ENCODE measurements around the gene IL1RL1. TPM values are rescaled to one million over a fixed set of nuclear protein-coding genes. Genes with fewer than 3 reads are reported as not detected.
A peak's percentile ranks its signal among the peaks of the same experiment; 100 is the strongest.
"Not testable (repeated sequence)": the region's sequence is repeated elsewhere in the genome, so short reads cannot be mapped to it uniquely, and the experiment has no call there.

IL1RL1 gene
- total RNA-seq, 2 donors from 2014 or later: 36.3 to 57.7 TPM

- no peak for DNase-seq (ENCODE audit: low spot score)
- Mint-ChIP-seq H3K27me3 (peaks cover 3 to 15% of the 10 kb centered on the region in 2 donors), H3K27ac (peak overlapping the region; percentile 87 to 96), H3K4me3 (peak overlapping the region; percentile 61), H3K4me1 (ENCODE audit: low read depth in 2 of 2) (peaks cover 60 to 79% of the 10 kb centered on the region in 2 donors), H3K9me3 (no peaks in the 10 kb centered on the region), H3K36me3 (peaks cover 16% of the 10 kb centered on the region)
- no peak for ATAC-seq
Observed at GRCh38 chr2:102302458-102302857, 8.9 kb upstream of the IL1RL1 start.

- Mint-ChIP-seq H3K36me3 (peaks cover 16% of the 10 kb centered on the region), H3K27ac (peak overlapping the region in 1 of 2 donors; percentile 92), H3K27me3 (peaks cover 3 to 15% of the 10 kb centered on the region in 2 donors), H3K4me1 (ENCODE audit: low read depth in 2 of 2) (peaks cover 59 to 72% of the 10 kb centered on the region in 2 donors), H3K9me3 (no peaks in the 10 kb centered on the region), H3K4me3 (no peak overlapping the region)
- no peak for DNase-seq (ENCODE audit: low spot score)
- no peak for ATAC-seq
Observed at GRCh38 chr2:102303589-102303988, 7.8 kb upstream of the IL1RL1 start.

- Mint-ChIP-seq H3K27me3 (peaks cover 3 to 15% of the 10 kb centered on the region in 2 donors), H3K27ac (peak overlapping the region; percentile 85 to 92), H3K4me1 (ENCODE audit: low read depth in 2 of 2) (peaks cover 52 to 66% of the 10 kb centered on the region in 2 donors), H3K4me3 (peak overlapping the region; percentile 72), H3K36me3 (peaks cover 16% of the 10 kb centered on the region), H3K9me3 (no peaks in the 10 kb centered on the region)
- DNase-seq (ENCODE audit: low spot score) (no peak), ATAC-seq (no peak)
Observed at GRCh38 chr2:102304268-102304667, 7.1 kb upstream of the IL1RL1 start.

GRCh38 chr2:102304711-102305611 is 6.4 kb upstream of the IL1RL1 start:
- peaks cover 56 to 66% of the 10 kb centered on the region in 2 donors for H3K4me1 Mint-ChIP-seq (ENCODE audit: low read depth in 2 of 2)
- H3K27me3 Mint-ChIP-seq: peaks cover 3 to 15% of the 10 kb centered on the region in 2 donors
- peak overlapping the region; percentile 72 for H3K4me3 Mint-ChIP-seq
- DNase-seq (ENCODE audit: low spot score) (no peak), ATAC-seq (no peak)
- H3K9me3 Mint-ChIP-seq: peaks cover 3% of the 10 kb centered on the region
- peak overlapping the region; percentile 85 to 92 for H3K27ac Mint-ChIP-seq
- H3K36me3 Mint-ChIP-seq: peaks cover 16% of the 10 kb centered on the region

GRCh38 chr2:102306125-102306524 is 5.2 kb upstream of the IL1RL1 start:
- Mint-ChIP-seq H3K9me3 (peaks cover 3% of the 10 kb centered on the region), H3K27ac (peak overlapping the region; percentile 85 to 92), H3K27me3 (peaks cover 3 to 15% of the 10 kb centered on the region in 2 donors), H3K36me3 (peaks cover 16% of the 10 kb centered on the region), H3K4me3 (peak overlapping the region; percentile 54), H3K4me1 (ENCODE audit: low read depth in 2 of 2) (peaks cover 54 to 58% of the 10 kb centered on the region in 2 donors)
- DNase-seq (ENCODE audit: low spot score) (no peak), ATAC-seq (no peak)

- H3K27me3 Mint-ChIP-seq: no peaks in the 10 kb centered on the region
- H3K4me1 Mint-ChIP-seq (ENCODE audit: low read depth in 2 of 2): peaks cover 37 to 50% of the 10 kb centered on the region in 2 donors
- H3K9me3 Mint-ChIP-seq: peaks cover 3% of the 10 kb centered on the region
- peak overlapping the region; percentile 57 for H3K4me3 Mint-ChIP-seq
- H3K36me3 Mint-ChIP-seq: peaks cover 7% of the 10 kb centered on the region
- DNase-seq (ENCODE audit: low spot score) (no peak), ATAC-seq (no peak)
- H3K27ac Mint-ChIP-seq: peak overlapping the region; percentile 45 to 49
Observed at GRCh38 chr2:102313025-102313424, 1.7 kb downstream of the IL1RL1 start.

GRCh38 chr2:102313471-102313870 is 2.1 kb downstream of the IL1RL1 start:
- peaks cover 3% of the 10 kb centered on the region for H3K9me3 Mint-ChIP-seq
- no peaks in the 10 kb centered on the region for H3K27me3 Mint-ChIP-seq
- DNase-seq (ENCODE audit: low spot score) (no peak), ATAC-seq (peak in 1 of 2 donors; percentile 40)
- H3K4me3 Mint-ChIP-seq: peak overlapping the region; percentile 57
- peaks cover 37 to 50% of the 10 kb centered on the region in 2 donors for H3K4me1 Mint-ChIP-seq (ENCODE audit: low read depth in 2 of 2)
- peaks cover 7% of the 10 kb centered on the region for H3K36me3 Mint-ChIP-seq
- peak overlapping the region; percentile 45 to 49 for H3K27ac Mint-ChIP-seq

- DNase-seq (ENCODE audit: low spot score) (no peak), ATAC-seq (peak; percentile 72 to 75)
- Mint-ChIP-seq H3K36me3 (peaks cover 7% of the 10 kb centered on the region), H3K27me3 (no peaks in the 10 kb centered on the region), H3K4me3 (peak overlapping the region; percentile 57), H3K4me1 (ENCODE audit: low read depth in 2 of 2) (peaks cover 37 to 50% of the 10 kb centered on the region in 2 donors), H3K9me3 (peaks cover 3% of the 10 kb centered on the region), H3K27ac (peak overlapping the region; percentile 45 to 49)
Observed at GRCh38 chr2:102313950-102314349, 2.6 kb downstream of the IL1RL1 start.

- peaks cover 7% of the 10 kb centered on the region for H3K36me3 Mint-ChIP-seq
- ATAC-seq (no peak), DNase-seq (ENCODE audit: low spot score) (no peak)
- H3K27ac Mint-ChIP-seq: no peak overlapping the region
- H3K4me1 Mint-ChIP-seq (ENCODE audit: low read depth in 2 of 2): peaks cover 31 to 42% of the 10 kb centered on the region in 2 donors
- H3K4me3 Mint-ChIP-seq: no peak overlapping the region
- H3K27me3 Mint-ChIP-seq: no peaks in the 10 kb centered on the region
- no peaks in the 10 kb centered on the region for H3K9me3 Mint-ChIP-seq
Observed at GRCh38 chr2:102315921-102316320, 4.6 kb downstream of the IL1RL1 start.

- ATAC-seq: peak in 1 of 2 donors; percentile 56
- no peak for DNase-seq (ENCODE audit: low spot score)
- Mint-ChIP-seq H3K4me1 (ENCODE audit: low read depth in 2 of 2) (peaks cover 18 to 34% of the 10 kb centered on the region in 2 donors), H3K36me3 (peaks cover under 1% of the 10 kb centered on the region), H3K27me3 (no peaks in the 10 kb centered on the region), H3K27ac (no peak overlapping the region), H3K9me3 (peaks cover 3% of the 10 kb centered on the region), H3K4me3 (no peak overlapping the region)
Observed at GRCh38 chr2:102317715-102318114, 6.4 kb downstream of the IL1RL1 start.

GRCh38 chr2:102318437-102318836 is 7.1 kb downstream of the IL1RL1 start:
- Mint-ChIP-seq H3K36me3 (no peaks in the 10 kb centered on the region), H3K4me1 (ENCODE audit: low read depth in 2 of 2) (peaks cover 11 to 29% of the 10 kb centered on the region in 2 donors), H3K4me3 (no peak overlapping the region), H3K9me3 (peaks cover 3% of the 10 kb centered on the region), H3K27ac (no peak overlapping the region), H3K27me3 (no peaks in the 10 kb centered on the region)
- ATAC-seq: no peak
- DNase-seq (ENCODE audit: low spot score): no peak

- ATAC-seq (no peak), DNase-seq (ENCODE audit: low spot score) (no peak)
- Mint-ChIP-seq H3K4me1 (ENCODE audit: low read depth in 2 of 2) (peaks cover 0 to 14% of the 10 kb centered on the region in 2 donors), H3K27me3 (no peaks in the 10 kb centered on the region), H3K9me3 (peaks cover 3% of the 10 kb centered on the region), H3K36me3 (peaks cover 12% of the 10 kb centered on the region), H3K4me3 (no peak overlapping the region), H3K27ac (no peak overlapping the region)
Observed at GRCh38 chr2:102321941-102322719, 10.8 kb downstream of the IL1RL1 start.

GRCh38 chr2:102324914-102325313 is 13.6 kb downstream of the IL1RL1 start:
- H3K27me3 Mint-ChIP-seq; DNase-seq (ENCODE audit: low spot score); H3K27ac Mint-ChIP-seq; H3K9me3 Mint-ChIP-seq; H3K4me3 Mint-ChIP-seq; ATAC-seq: not testable (repeated sequence)
- peaks cover 17% of the 10 kb centered on the region for H3K36me3 Mint-ChIP-seq
- H3K4me1 Mint-ChIP-seq (ENCODE audit: low read depth in 2 of 2): peaks cover 0 to 18% of the 10 kb centered on the region in 2 donors

All from natural killer cell treated with Interleukin-12 subunit alpha and Interleukin-12 subunit beta and Interleukin-15 and Interleukin-18, amount 100 ng/mL, for 72 hours (primary cell).